ENCODE data around the gene LCK. TPM values are rescaled to one million over a fixed set of nuclear protein-coding genes. Genes with fewer than 3 reads are reported as not detected.

The LCK gene
- total RNA-seq, 1 donor = 112 TPM

Other genes starting within 250 kb of the LCK start
- gene KHDRBS1, start 237.4 kb upstream of the LCK start, total RNA-seq = 54.7 TPM
- gene TMEM39B, start 178.3 kb upstream of the LCK start, total RNA-seq = 2.9 TPM
- 46.9 TPM for gene KPNA6, start 143.2 kb upstream of the LCK start, total RNA-seq
- 10.5 TPM for gene TXLNA, start 71.6 kb upstream of the LCK start, total RNA-seq
- 3.7 TPM for gene CCDC28B, start 50.7 kb upstream of the LCK start, total RNA-seq
- 0.52 TPM for gene IQCC, start 45.6 kb upstream of the LCK start, total RNA-seq
- not detected for gene DCDC2B, start 42.2 kb upstream of the LCK start, total RNA-seq
- gene TMEM234, start 28.9 kb upstream of the LCK start, total RNA-seq = 6.6 TPM
- gene EIF3I, start 28.9 kb upstream of the LCK start, total RNA-seq = 122 TPM
- not detected for gene FAM167B, start 4.0 kb upstream of the LCK start, total RNA-seq
- 58.8 TPM for gene HDAC1, start 40.8 kb downstream of the LCK start, total RNA-seq
- gene MARCKSL1, start 85.0 kb downstream of the LCK start, total RNA-seq = 39.9 TPM
- gene FAM229A, start 111.2 kb downstream of the LCK start, total RNA-seq = 11.5 TPM
- not detected for gene TSSK3, start 111.3 kb downstream of the LCK start, total RNA-seq
- gene BSDC1, start 143.2 kb downstream of the LCK start, total RNA-seq = 134 TPM
- not detected for gene ZBTB8B, start 213.8 kb downstream of the LCK start, total RNA-seq